ENCODE data around the gene RNF212.

DNA sequence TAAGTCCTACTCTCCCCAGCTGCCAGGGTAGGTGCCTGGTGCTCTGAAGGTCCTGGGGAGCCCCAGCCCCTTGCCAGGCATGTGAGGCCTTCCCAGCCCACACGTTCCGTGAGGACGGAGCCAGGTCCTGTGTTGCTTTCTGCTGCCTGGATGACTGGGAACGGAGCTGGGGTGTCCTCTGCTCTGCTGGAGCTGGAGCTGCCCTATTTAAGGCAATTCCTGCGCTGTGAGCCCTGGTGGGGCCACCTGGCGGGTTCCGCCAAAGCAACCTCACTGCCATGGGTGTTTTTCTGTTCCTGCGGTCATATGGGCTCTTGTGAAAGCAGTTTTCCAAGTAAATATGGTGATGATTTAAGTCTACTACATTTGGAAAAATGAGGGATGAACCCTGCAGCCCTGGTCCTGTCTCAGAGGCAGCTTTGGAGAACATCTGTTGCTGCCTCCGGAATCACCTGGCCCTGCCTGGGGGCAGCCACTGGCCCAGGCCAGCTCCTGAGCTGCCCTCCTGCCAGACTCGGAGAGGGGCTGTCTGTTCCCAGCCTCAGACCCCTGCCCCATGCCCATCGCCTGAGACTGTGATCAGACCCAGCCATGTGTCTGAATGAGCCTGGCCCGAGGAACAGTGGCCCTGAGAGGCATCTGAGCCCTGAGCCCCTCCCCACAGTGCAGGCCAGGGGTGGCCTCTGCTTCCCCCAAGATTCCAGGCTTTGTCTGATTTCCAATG is 68.7 kb downstream of the RNF212 start:
- TF ChIP-seq, protein P1, sequence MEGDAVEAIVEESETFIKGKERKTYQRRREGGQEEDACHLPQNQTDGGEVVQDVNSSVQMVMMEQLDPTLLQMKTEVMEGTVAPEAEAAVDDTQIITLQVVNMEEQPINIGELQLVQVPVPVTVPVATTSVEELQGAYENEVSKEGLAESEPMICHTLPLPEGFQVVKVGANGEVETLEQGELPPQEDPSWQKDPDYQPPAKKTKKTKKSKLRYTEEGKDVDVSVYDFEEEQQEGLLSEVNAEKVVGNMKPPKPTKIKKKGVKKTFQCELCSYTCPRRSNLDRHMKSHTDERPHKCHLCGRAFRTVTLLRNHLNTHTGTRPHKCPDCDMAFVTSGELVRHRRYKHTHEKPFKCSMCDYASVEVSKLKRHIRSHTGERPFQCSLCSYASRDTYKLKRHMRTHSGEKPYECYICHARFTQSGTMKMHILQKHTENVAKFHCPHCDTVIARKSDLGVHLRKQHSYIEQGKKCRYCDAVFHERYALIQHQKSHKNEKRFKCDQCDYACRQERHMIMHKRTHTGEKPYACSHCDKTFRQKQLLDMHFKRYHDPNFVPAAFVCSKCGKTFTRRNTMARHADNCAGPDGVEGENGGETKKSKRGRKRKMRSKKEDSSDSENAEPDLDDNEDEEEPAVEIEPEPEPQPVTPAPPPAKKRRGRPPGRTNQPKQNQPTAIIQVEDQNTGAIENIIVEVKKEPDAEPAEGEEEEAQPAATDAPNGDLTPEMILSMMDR (IDR thresholded peaks at IDR 0.05), result no peak
- TF ChIP-seq POLR2A (IDR thresholded peaks at IDR 0.05), result no peak
